SK-N-SH treated with all-trans-retinoic acid at 6 μM for 48 hours (cell line): Measurements from ENCODE around the gene EXOC3.

Source experiments
- ARNTL ChIP-seq: fragments of 450-650 bp; formaldehyde crosslinking; IDR thresholded peaks from 2 replicates; pipeline ENCODE4 v1.5.0; 2020; ENCODE audit warnings: low read depth, mild to moderate bottlenecking, moderate library complexity, borderline replicate concordance
- CSDC2 ChIP-seq: fragments of 250-450 bp; sonication (Bioruptor Pico); IDR thresholded peaks from 2 replicates; pipeline ENCODE4 v1.5.0; 2020; ENCODE audit warnings: mild to moderate bottlenecking, moderate library complexity
- PATZ1 ChIP-seq: fragments of 250-450 bp; sonication (Bioruptor Pico); IDR thresholded peaks from 2 replicates; pipeline ENCODE4 v1.8.0; 2020; ENCODE audit warnings: mild to moderate bottlenecking, moderate library complexity, borderline replicate concordance
- PPARA ChIP-seq: fragments of 250-450 bp; sonication (Bioruptor Pico); IDR thresholded peaks from 2 replicates; pipeline ENCODE4 v1.5.0; 2020; ENCODE audit warnings: mild to moderate bottlenecking, borderline replicate concordance
- RARB ChIP-seq: fragments of 250-450 bp; sonication (Bioruptor Pico); IDR thresholded peaks from 2 replicates; pipeline ENCODE4 v1.8.0; 2021; ENCODE audit warnings: mild to moderate bottlenecking, moderate library complexity
- SNAI2 ChIP-seq: fragments of 250-450 bp; sonication (Bioruptor Pico); IDR thresholded peaks from 2 replicates; pipeline ENCODE4 v1.5.0; 2020; ENCODE audit warnings: mild to moderate bottlenecking, moderate library complexity
- TCF4 ChIP-seq: fragments of 250-450 bp; sonication (Bioruptor Pico); IDR thresholded peaks from 2 replicates; pipeline ENCODE4 v1.8.0; 2021; ENCODE audit warnings: mild to moderate bottlenecking, moderate library complexity, borderline replicate concordance
- TOX ChIP-seq: fragments of 250-450 bp; sonication (Bioruptor Pico); IDR thresholded peaks from 2 replicates; pipeline ENCODE4 v1.8.0; 2021; ENCODE audit warnings: mild to moderate bottlenecking, moderate library complexity, borderline replicate concordance
- TSHZ2 ChIP-seq: fragments of 250-450 bp; sonication (Bioruptor Pico); IDR thresholded peaks from 2 replicates; pipeline ENCODE4 v1.5.0; 2020; ENCODE audit warnings: mild to moderate bottlenecking, moderate library complexity

GRCh38 chr5:435961-436640 lies 6.9 kb upstream of the EXOC3 start:
- TF ChIP-seq PATZ1 (no peak), ARNTL (CRISPR knock-in tag) (no peak), TOX (CRISPR knock-in tag) (no peak), CSDC2 (CRISPR knock-in tag) (no peak), RARB (no peak), TSHZ2 (no peak), SNAI2 (CRISPR knock-in tag) (no peak), TCF4 (CRISPR knock-in tag) (no peak), PPARA (CRISPR knock-in tag) (no peak)
